ENCODE data around the gene GAS6.
A peak's percentile ranks its signal among the peaks of the same experiment; 100 is the strongest.

GAS6 gene

GRCh38 chr13:113816946-113817859 lies 46.7 kb downstream of the GAS6 start:
- no peak overlapping the region for H3K9ac ChIP-seq (ENCODE audit: low read length)
- H3K79me2 ChIP-seq (ENCODE audit: low read length): no peaks in the 10 kb centered on the region
- H3K9me3 ChIP-seq (replicated peaks; ENCODE audit: insufficient read depth, low read length): no peaks in the 10 kb centered on the region
- peak overlapping the region; percentile 30; the same call in 1 of the 2 replicates for H3K27ac ChIP-seq (ENCODE audit: low read length)
- TF ChIP-seq EZH2 (optimal IDR thresholded peaks at IDR 0.05; ENCODE audit: low read depth, low read length) (no peak), CTCF (IDR thresholded peaks at IDR 0.05; ENCODE audit: low read length) (peak; percentile 88)
- no peaks in the 10 kb centered on the region for H3K27me3 ChIP-seq (replicated peaks; ENCODE audit: insufficient read depth, low read length)
- H3K4me1 ChIP-seq (ENCODE audit: low read length): peaks cover 9% of the 10 kb centered on the region
- H3K9me2 ChIP-seq (replicated peaks; ENCODE audit: insufficient read depth, low read length): no peaks in the 10 kb centered on the region
- peak; percentile 91 for DNase-seq
- H4K20me1 ChIP-seq (ENCODE audit: insufficient read depth, low read length): no peaks in the 10 kb centered on the region
- no peak overlapping the region for H2AFZ ChIP-seq (ENCODE audit: low read length)
- no peak overlapping the region for H3K4me3 ChIP-seq (ENCODE audit: low read length)
- H3K36me3 ChIP-seq (replicated peaks; ENCODE audit: insufficient read depth, low read length): no peaks in the 10 kb centered on the region
- peaks cover 48% of the 10 kb centered on the region for H3F3A ChIP-seq (ENCODE audit: insufficient read depth, low read length)
- no peak overlapping the region for H3K4me2 ChIP-seq (ENCODE audit: low read depth, low read length)

GRCh38 chr13:113816254-113816929 lies 47.5 kb downstream of the GAS6 start:
- H4K20me1 ChIP-seq (ENCODE audit: insufficient read depth, low read length): no peaks in the 10 kb centered on the region
- H3K9ac ChIP-seq (ENCODE audit: low read length): no peak overlapping the region
- H3K4me3 ChIP-seq (ENCODE audit: low read length): no peak overlapping the region

More at GRCh38 chr13:113816254-113816929, 47.5 kb downstream of the GAS6 start:
- Histone ChIP-seq H2AFZ (ENCODE audit: low read length) (no peak overlapping the region), H3K27me3 (replicated peaks; ENCODE audit: insufficient read depth, low read length) (no peaks in the 10 kb centered on the region), H3K36me3 (replicated peaks; ENCODE audit: insufficient read depth, low read length) (no peaks in the 10 kb centered on the region), H3K27ac (ENCODE audit: low read length) (no peak overlapping the region), H3F3A (ENCODE audit: insufficient read depth, low read length) (peaks cover 41% of the 10 kb centered on the region), H3K4me2 (ENCODE audit: low read depth, low read length) (no peak overlapping the region), H3K79me2 (ENCODE audit: low read length) (no peaks in the 10 kb centered on the region), H3K9me3 (replicated peaks; ENCODE audit: insufficient read depth, low read length) (no peaks in the 10 kb centered on the region), H3K9me2 (replicated peaks; ENCODE audit: insufficient read depth, low read length) (no peaks in the 10 kb centered on the region), H3K4me1 (ENCODE audit: low read length) (peaks cover 9% of the 10 kb centered on the region)
- TF ChIP-seq EZH2phosphoT487 (IDR thresholded peaks at IDR 0.05; ENCODE audit: low read length) (no peak), EZH2 (optimal IDR thresholded peaks at IDR 0.05; ENCODE audit: low read depth, low read length) (no peak), CTCF (IDR thresholded peaks at IDR 0.05; ENCODE audit: low read length) (no peak)
- DNase-seq: no peak
